Left ventricle myocardium inferior (tissue), 1 donor: ENCODE results near the gene PDE6A. TPM values are rescaled to one million over a fixed set of nuclear protein-coding genes. Genes with fewer than 3 reads are reported as not detected.

Experiments
- DNase-seq: peaks from one replicate; pipeline ENCODE4 v3.0.0-alpha.2; 2020
- H3K27ac ChIP-seq: fragments of 200-600 bp; replicated peaks from 2 replicates; pipeline ENCODE4 v1.8.0; 2021
- H3K27me3 ChIP-seq: fragments of 200-600 bp; 2 replicates; pipeline ENCODE4 v1.8.0; 2021; ENCODE audit warnings: low read depth
- H3K36me3 ChIP-seq: fragments of 200-600 bp; 2 replicates; pipeline ENCODE4 v1.8.0; 2021
- H3K4me1 ChIP-seq: fragments of 200-600 bp; 2 replicates; pipeline ENCODE4 v1.8.0; 2021
- H3K4me3 ChIP-seq: fragments of 200-600 bp; 2 replicates; pipeline ENCODE4 v1.8.0; 2021; ENCODE audit warnings: mild to moderate bottlenecking, moderate library complexity
- H3K9me3 ChIP-seq: fragments of 200-600 bp; replicated peaks from 2 replicates; pipeline ENCODE4 v1.8.0; 2021
- CTCF ChIP-seq: fragments of 200-600 bp; IDR thresholded peaks from 2 replicates; pipeline ENCODE4 v1.8.0; 2021; ENCODE audit warnings: antibody characterized with exemption, mild to moderate bottlenecking, borderline replicate concordance
- intact Hi-C: fragments of 100-400 bp; cut with micrococcal nuclease; formaldehyde crosslinking; loops from one replicate; pipeline ENCODE4 v1.11.0; 2022
- total RNA-seq: library from RNA; stranded (reverse); fragmentation: NEBNext Ultra II Directional; extraction: Animal tissue kit (Norgen Biotek cat#: 25700); gene quantifications from one replicate; pipeline ENCODE4 v1.2.1, GENCODE V29; 2021
- donor health status: DM: no; HTN: yes; CAD: no; lungs with severe emphysema.

The PDE6A gene
- total RNA-seq, 1 donor from 2014 or later: 0.22 TPM

GRCh38 chr5:149895416-149896345, 48.9 kb downstream of the PDE6A start:
- TF ChIP-seq CTCF: no peak
- intact Hi-C loops: no loop called here
- no peaks in the 10 kb centered on the region for H3K36me3 ChIP-seq
- H3K9me3 ChIP-seq: no peaks in the 10 kb centered on the region
- H3K27me3 ChIP-seq: no peaks in the 10 kb centered on the region
- no peak overlapping the region for H3K4me3 ChIP-seq
- H3K4me1 ChIP-seq: no peaks in the 10 kb centered on the region
- DNase-seq: no peak
- H3K27ac ChIP-seq: no peak overlapping the region

- no peak for DNase-seq
- TF ChIP-seq CTCF: no peak
- no peaks in the 10 kb centered on the region for H3K36me3 ChIP-seq
- H3K27me3 ChIP-seq: no peaks in the 10 kb centered on the region
- H3K27ac ChIP-seq: no peak overlapping the region
- no peak overlapping the region for H3K4me3 ChIP-seq
- intact Hi-C loops: no loop called here
- no peaks in the 10 kb centered on the region for H3K4me1 ChIP-seq
- no peaks in the 10 kb centered on the region for H3K9me3 ChIP-seq
Measured at GRCh38 chr5:149894237-149894636, 50.4 kb downstream of the PDE6A start.

- no peaks in the 10 kb centered on the region for H3K27me3 ChIP-seq
- no peak for TF ChIP-seq CTCF
- no peak for DNase-seq
- no peaks in the 10 kb centered on the region for H3K9me3 ChIP-seq
- H3K4me3 ChIP-seq: no peak overlapping the region
- no peaks in the 10 kb centered on the region for H3K4me1 ChIP-seq
- H3K36me3 ChIP-seq: no peaks in the 10 kb centered on the region
- H3K27ac ChIP-seq: no peak overlapping the region
- intact Hi-C loops: no loop called here
Measured at GRCh38 chr5:149893403-149893931, 51.1 kb downstream of the PDE6A start.

- Histone ChIP-seq H3K27me3 (no peaks in the 10 kb centered on the region), H3K9me3 (no peaks in the 10 kb centered on the region), H3K36me3 (no peaks in the 10 kb centered on the region), H3K4me1 (peaks cover 6% of the 10 kb centered on the region), H3K4me3 (no peak overlapping the region), H3K27ac (no peak overlapping the region)
- DNase-seq: no peak
- TF ChIP-seq CTCF: no peak
- intact Hi-C loops: no loop called here
Measured at GRCh38 chr5:149892594-149892993, 52.0 kb downstream of the PDE6A start.

- Histone ChIP-seq H3K9me3 (no peaks in the 10 kb centered on the region), H3K27me3 (no peaks in the 10 kb centered on the region), H3K36me3 (no peaks in the 10 kb centered on the region), H3K4me3 (no peak overlapping the region), H3K27ac (no peak overlapping the region), H3K4me1 (peaks cover 11% of the 10 kb centered on the region)
- no peak for TF ChIP-seq CTCF
- intact Hi-C loops: no loop called here
- no peak for DNase-seq
Measured at GRCh38 chr5:149888280-149888679, 56.3 kb downstream of the PDE6A start.
